ENCODE measurements around the gene ZNF330.

ZNF330 gene

GRCh38 chr4:141238186-141238585 is 17.5 kb downstream of the ZNF330 start:
- Histone ChIP-seq H3K9me3 (ENCODE audit: control insufficient read depth, insufficient read depth, low read depth, low read length) (no peaks in the 10 kb centered on the region), H3K9ac (ENCODE audit: low read length) (no peak overlapping the region), H3K4me3 (ENCODE audit: low read depth, low read length) (no peak overlapping the region), H3K4me1 (ENCODE audit: control insufficient read depth, insufficient read depth, low read length) (no peaks in the 10 kb centered on the region), H3K36me3 (ENCODE audit: control insufficient read depth, insufficient read depth, low read length) (peaks cover 12% of the 10 kb centered on the region), H3K27me3 (ENCODE audit: control insufficient read depth, insufficient read depth, low read length) (no peaks in the 10 kb centered on the region), H3K27ac (ENCODE audit: low read depth, low read length) (no peak overlapping the region)

- Histone ChIP-seq H3K4me3 (ENCODE audit: low read depth, low read length) (no peak overlapping the region), H3K27me3 (ENCODE audit: control insufficient read depth, insufficient read depth, low read length) (no peaks in the 10 kb centered on the region), H3K4me1 (ENCODE audit: control insufficient read depth, insufficient read depth, low read length) (no peaks in the 10 kb centered on the region), H3K9ac (ENCODE audit: low read length) (no peak overlapping the region), H3K36me3 (ENCODE audit: control insufficient read depth, insufficient read depth, low read length) (no peaks in the 10 kb centered on the region), H3K27ac (ENCODE audit: low read depth, low read length) (no peak overlapping the region), H3K9me3 (ENCODE audit: control insufficient read depth, insufficient read depth, low read depth, low read length) (no peaks in the 10 kb centered on the region)
Observed at GRCh38 chr4:141240259-141240658, 19.6 kb downstream of the ZNF330 start.

GRCh38 chr4:141240671-141241070 is 20.0 kb downstream of the ZNF330 start:
- H3K4me3 ChIP-seq (ENCODE audit: low read depth, low read length), result no peak overlapping the region

GRCh38 chr4:141241986-141242385 is 21.3 kb downstream of the ZNF330 start:
- Histone ChIP-seq H3K4me1 (ENCODE audit: control insufficient read depth, insufficient read depth, low read length) (no peaks in the 10 kb centered on the region), H3K9me3 (ENCODE audit: control insufficient read depth, insufficient read depth, low read depth, low read length) (no peaks in the 10 kb centered on the region)

More at GRCh38 chr4:141240671-141241070, 20.0 kb downstream of the ZNF330 start:
- Histone ChIP-seq H3K4me1 (ENCODE audit: control insufficient read depth, insufficient read depth, low read length) (no peaks in the 10 kb centered on the region), H3K9me3 (ENCODE audit: control insufficient read depth, insufficient read depth, low read depth, low read length) (no peaks in the 10 kb centered on the region), H3K9ac (ENCODE audit: low read length) (no peak overlapping the region), H3K27me3 (ENCODE audit: control insufficient read depth, insufficient read depth, low read length) (no peaks in the 10 kb centered on the region), H3K36me3 (ENCODE audit: control insufficient read depth, insufficient read depth, low read length) (no peaks in the 10 kb centered on the region), H3K27ac (ENCODE audit: low read depth, low read length) (no peak overlapping the region)

GRCh38 chr4:141244419-141244818 is 23.7 kb downstream of the ZNF330 start:
- no peak overlapping the region for H3K9ac ChIP-seq (ENCODE audit: low read length)
- no peaks in the 10 kb centered on the region for H3K36me3 ChIP-seq (ENCODE audit: control insufficient read depth, insufficient read depth, low read length)

More at GRCh38 chr4:141241986-141242385, 21.3 kb downstream of the ZNF330 start:
- Histone ChIP-seq H3K4me3 (ENCODE audit: low read depth, low read length) (no peak overlapping the region), H3K36me3 (ENCODE audit: control insufficient read depth, insufficient read depth, low read length) (no peaks in the 10 kb centered on the region), H3K9ac (ENCODE audit: low read length) (no peak overlapping the region), H3K27me3 (ENCODE audit: control insufficient read depth, insufficient read depth, low read length) (no peaks in the 10 kb centered on the region), H3K27ac (ENCODE audit: low read depth, low read length) (no peak overlapping the region)

GRCh38 chr4:141246243-141246642 is 25.5 kb downstream of the ZNF330 start:
- Histone ChIP-seq H3K27me3 (ENCODE audit: control insufficient read depth, insufficient read depth, low read length) (no peaks in the 10 kb centered on the region), H3K9ac (ENCODE audit: low read length) (no peak overlapping the region), H3K9me3 (ENCODE audit: control insufficient read depth, insufficient read depth, low read depth, low read length) (no peaks in the 10 kb centered on the region), H3K27ac (ENCODE audit: low read depth, low read length) (no peak overlapping the region), H3K4me1 (ENCODE audit: control insufficient read depth, insufficient read depth, low read length) (no peaks in the 10 kb centered on the region), H3K36me3 (ENCODE audit: control insufficient read depth, insufficient read depth, low read length) (no peaks in the 10 kb centered on the region), H3K4me3 (ENCODE audit: low read depth, low read length) (no peak overlapping the region)

More at GRCh38 chr4:141244419-141244818, 23.7 kb downstream of the ZNF330 start:
- H3K4me1 ChIP-seq (ENCODE audit: control insufficient read depth, insufficient read depth, low read length), result no peaks in the 10 kb centered on the region
- H3K9me3 ChIP-seq (ENCODE audit: control insufficient read depth, insufficient read depth, low read depth, low read length), result no peaks in the 10 kb centered on the region
- no peaks in the 10 kb centered on the region for H3K27me3 ChIP-seq (ENCODE audit: control insufficient read depth, insufficient read depth, low read length)
- H3K4me3 ChIP-seq (ENCODE audit: low read depth, low read length), result no peak overlapping the region
- H3K27ac ChIP-seq (ENCODE audit: low read depth, low read length), result no peak overlapping the region

- Histone ChIP-seq H3K9ac (ENCODE audit: low read length) (no peak overlapping the region), H3K27ac (ENCODE audit: low read depth, low read length) (no peak overlapping the region)
Observed at GRCh38 chr4:141246683-141247429, 26.2 kb downstream of the ZNF330 start.

GRCh38 chr4:141247430-141247780 is 26.7 kb downstream of the ZNF330 start:
- Histone ChIP-seq H3K4me3 (ENCODE audit: low read depth, low read length) (no peak overlapping the region), H3K27me3 (ENCODE audit: control insufficient read depth, insufficient read depth, low read length) (no peaks in the 10 kb centered on the region), H3K27ac (ENCODE audit: low read depth, low read length) (no peak overlapping the region), H3K36me3 (ENCODE audit: control insufficient read depth, insufficient read depth, low read length) (no peaks in the 10 kb centered on the region), H3K9ac (ENCODE audit: low read length) (no peak overlapping the region), H3K4me1 (ENCODE audit: control insufficient read depth, insufficient read depth, low read length) (no peaks in the 10 kb centered on the region), H3K9me3 (ENCODE audit: control insufficient read depth, insufficient read depth, low read depth, low read length) (no peaks in the 10 kb centered on the region)

More at GRCh38 chr4:141246683-141247429, 26.2 kb downstream of the ZNF330 start:
- Histone ChIP-seq H3K4me3 (ENCODE audit: low read depth, low read length) (no peak overlapping the region), H3K36me3 (ENCODE audit: control insufficient read depth, insufficient read depth, low read length) (no peaks in the 10 kb centered on the region), H3K9me3 (ENCODE audit: control insufficient read depth, insufficient read depth, low read depth, low read length) (no peaks in the 10 kb centered on the region), H3K27me3 (ENCODE audit: control insufficient read depth, insufficient read depth, low read length) (no peaks in the 10 kb centered on the region), H3K4me1 (ENCODE audit: control insufficient read depth, insufficient read depth, low read length) (no peaks in the 10 kb centered on the region)

- Histone ChIP-seq H3K27me3 (ENCODE audit: control insufficient read depth, insufficient read depth, low read length) (no peaks in the 10 kb centered on the region), H3K4me3 (ENCODE audit: low read depth, low read length) (no peak overlapping the region), H3K4me1 (ENCODE audit: control insufficient read depth, insufficient read depth, low read length) (no peaks in the 10 kb centered on the region), H3K36me3 (ENCODE audit: control insufficient read depth, insufficient read depth, low read length) (no peaks in the 10 kb centered on the region), H3K27ac (ENCODE audit: low read depth, low read length) (no peak overlapping the region), H3K9ac (ENCODE audit: low read length) (no peak overlapping the region), H3K9me3 (ENCODE audit: control insufficient read depth, insufficient read depth, low read depth, low read length) (no peaks in the 10 kb centered on the region)
Observed at GRCh38 chr4:141248029-141248428, 27.3 kb downstream of the ZNF330 start.

- no peak overlapping the region for H3K27ac ChIP-seq (ENCODE audit: low read depth, low read length)
Observed at GRCh38 chr4:141248486-141248885, 27.8 kb downstream of the ZNF330 start.

GRCh38 chr4:141254326-141254725 is 33.6 kb downstream of the ZNF330 start:
- Histone ChIP-seq H3K27ac (ENCODE audit: low read depth, low read length) (no peak overlapping the region), H3K9ac (ENCODE audit: low read length) (no peak overlapping the region), H3K4me1 (ENCODE audit: control insufficient read depth, insufficient read depth, low read length) (no peaks in the 10 kb centered on the region), H3K9me3 (ENCODE audit: control insufficient read depth, insufficient read depth, low read depth, low read length) (no peaks in the 10 kb centered on the region), H3K27me3 (ENCODE audit: control insufficient read depth, insufficient read depth, low read length) (no peaks in the 10 kb centered on the region), H3K4me3 (ENCODE audit: low read depth, low read length) (no peak overlapping the region), H3K36me3 (ENCODE audit: control insufficient read depth, insufficient read depth, low read length) (no peaks in the 10 kb centered on the region)

More at GRCh38 chr4:141248486-141248885, 27.8 kb downstream of the ZNF330 start:
- no peak overlapping the region for H3K4me3 ChIP-seq (ENCODE audit: low read depth, low read length)
- no peak overlapping the region for H3K9ac ChIP-seq (ENCODE audit: low read length)
- H3K4me1 ChIP-seq (ENCODE audit: control insufficient read depth, insufficient read depth, low read length), result no peaks in the 10 kb centered on the region
- H3K27me3 ChIP-seq (ENCODE audit: control insufficient read depth, insufficient read depth, low read length), result no peaks in the 10 kb centered on the region
- H3K36me3 ChIP-seq (ENCODE audit: control insufficient read depth, insufficient read depth, low read length), result no peaks in the 10 kb centered on the region
- no peaks in the 10 kb centered on the region for H3K9me3 ChIP-seq (ENCODE audit: control insufficient read depth, insufficient read depth, low read depth, low read length)

Measured in HUES6 (cell line).